Activated CD4-positive, alpha-beta T cell treated with anti-CD3 and anti-CD28 coated beads, Interleukin-2, amount 50 U/mL, for 16 hours (primary cell): Measurements from ENCODE around the gene FBH1.
A peak's percentile ranks its signal among the peaks of the same experiment; 100 is the strongest.
"Not testable (repeated sequence)": the region's sequence is repeated elsewhere in the genome, so short reads cannot be mapped to it uniquely, and the experiment has no call there.

Experiments
- DNase-seq: peaks from one replicate; pipeline ENCODE4 v3.0.0-alpha.2; 2020

FBH1 gene

DNA sequence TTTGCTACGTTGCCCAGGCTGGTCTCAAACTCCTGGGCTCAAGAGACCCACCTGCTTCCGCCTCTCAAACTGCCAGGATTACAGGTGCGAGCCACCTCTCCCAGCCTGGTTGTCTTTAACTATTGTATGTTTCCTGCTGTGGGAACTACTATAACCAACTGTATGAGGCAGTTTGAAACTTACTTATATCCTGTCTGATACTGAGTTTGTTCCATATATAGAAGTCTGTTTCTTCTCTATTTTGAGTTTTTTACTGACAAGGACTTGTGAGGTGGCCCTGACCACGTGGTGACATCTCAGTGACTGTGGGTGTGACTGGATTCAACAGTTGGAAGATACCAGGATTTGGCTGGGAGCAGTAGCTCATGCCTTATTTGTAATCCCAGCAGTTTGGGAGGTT is 14.2 kb downstream of the FBH1 start:
- peak; percentile 46 for DNase-seq

DNA sequence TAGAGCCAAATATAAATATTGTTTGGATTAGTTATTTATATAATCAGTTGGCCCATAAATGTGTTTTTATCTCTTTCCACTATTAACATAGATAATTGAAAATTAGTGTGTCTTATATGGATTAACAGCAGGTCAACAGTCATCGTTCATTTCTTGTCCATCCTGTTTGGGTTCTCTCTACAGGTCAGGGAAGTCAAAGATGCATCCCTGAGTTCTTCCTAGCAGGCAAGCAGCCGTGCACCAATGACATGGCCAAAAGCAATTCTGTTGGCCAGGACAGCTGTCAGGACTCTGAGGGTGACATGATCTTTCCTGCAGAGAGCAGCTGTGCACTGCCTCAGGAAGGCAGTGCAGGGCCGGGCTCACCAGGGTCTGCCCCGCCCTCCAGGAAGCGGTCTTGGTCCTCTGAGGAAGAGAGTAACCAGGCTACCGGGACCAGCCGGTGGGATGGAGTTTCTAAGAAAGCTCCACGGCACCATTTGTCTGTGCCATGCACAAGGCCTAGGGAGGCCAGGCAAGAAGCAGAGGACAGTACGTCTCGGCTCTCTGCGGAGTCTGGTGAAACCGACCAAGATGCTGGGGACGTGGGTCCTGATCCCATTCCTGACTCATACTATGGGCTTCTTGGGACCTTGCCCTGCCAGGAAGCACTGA is 15.9 kb downstream of the FBH1 start:
- DNase-seq: no peak

DNA sequence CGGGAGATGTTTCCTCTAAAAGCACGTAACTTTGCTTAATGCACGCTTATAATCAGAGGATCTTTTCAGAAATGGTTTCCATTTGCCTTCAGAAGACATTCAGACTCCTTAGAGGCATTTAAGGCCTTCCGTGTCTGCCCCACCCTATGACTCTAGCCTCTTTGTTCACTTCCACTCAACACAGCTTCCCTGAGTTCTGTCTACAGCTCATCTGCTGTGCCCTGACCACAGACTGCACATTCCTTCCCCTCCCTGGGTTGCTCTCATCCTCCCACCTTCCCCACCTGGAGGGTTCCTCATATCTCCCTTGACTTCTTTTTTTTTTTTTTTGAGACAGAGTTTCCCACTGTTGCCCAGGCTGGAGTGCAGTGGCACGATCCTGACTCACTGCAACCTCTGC is 16.6 kb downstream of the FBH1 start:
- no peak for DNase-seq

DNA sequence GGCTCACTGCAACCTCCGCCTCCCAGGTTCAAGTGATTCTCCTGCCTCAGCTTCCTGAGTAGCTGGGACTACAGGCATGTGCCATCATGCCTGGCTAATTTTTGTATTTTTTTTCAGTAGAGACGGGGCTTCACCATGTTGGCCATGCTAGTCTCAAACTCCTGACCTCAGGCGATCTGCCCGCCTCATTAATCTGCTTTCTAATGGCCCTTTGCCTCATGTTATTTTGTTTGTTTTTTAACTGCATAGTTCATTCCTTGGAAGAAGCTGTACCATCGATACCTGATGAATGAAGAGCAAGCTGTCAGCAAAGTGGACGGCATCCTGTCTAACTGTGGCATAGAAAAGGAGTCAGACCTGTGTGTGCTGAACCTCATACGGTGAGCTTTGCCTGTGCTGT is 18.6 kb downstream of the FBH1 start:
- not testable (repeated sequence) for DNase-seq

DNA sequence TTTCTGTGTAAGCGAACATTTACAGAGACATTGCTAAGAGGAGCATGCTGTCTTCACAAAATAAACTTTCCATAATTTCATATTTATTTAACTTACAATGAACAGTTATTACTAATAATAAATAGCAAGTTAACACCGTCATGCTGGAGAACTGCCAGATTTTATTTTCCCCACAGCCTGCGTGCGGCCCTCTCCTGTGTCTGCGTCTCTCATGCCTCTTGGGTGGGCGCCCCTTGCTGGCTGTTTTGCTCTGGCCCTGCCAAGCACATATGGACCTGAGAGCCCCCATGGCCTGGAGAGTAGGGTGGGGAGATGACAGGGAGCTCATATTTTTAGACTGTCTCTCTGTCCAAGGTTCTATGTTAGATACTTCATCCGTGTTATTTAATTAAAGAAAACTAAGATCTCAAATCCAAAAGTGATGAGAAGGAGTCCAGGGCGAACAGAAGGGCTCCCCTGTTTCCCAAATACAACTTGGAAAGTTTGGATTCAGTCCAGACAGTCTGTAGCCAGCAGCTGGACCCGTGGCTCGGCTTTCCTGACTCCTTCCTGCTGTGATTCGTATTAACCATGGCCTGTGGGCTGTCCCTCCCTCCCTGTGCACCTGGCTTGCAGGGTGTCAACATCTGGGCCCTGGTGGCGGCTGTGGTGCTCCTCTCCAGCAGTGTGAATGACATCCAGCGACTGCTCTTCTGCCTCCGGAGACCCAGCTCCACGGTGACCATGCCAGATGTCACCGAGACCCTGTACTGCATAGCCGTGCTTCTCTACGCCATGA is 20.5 kb downstream of the FBH1 start:
- no peak for DNase-seq

DNA sequence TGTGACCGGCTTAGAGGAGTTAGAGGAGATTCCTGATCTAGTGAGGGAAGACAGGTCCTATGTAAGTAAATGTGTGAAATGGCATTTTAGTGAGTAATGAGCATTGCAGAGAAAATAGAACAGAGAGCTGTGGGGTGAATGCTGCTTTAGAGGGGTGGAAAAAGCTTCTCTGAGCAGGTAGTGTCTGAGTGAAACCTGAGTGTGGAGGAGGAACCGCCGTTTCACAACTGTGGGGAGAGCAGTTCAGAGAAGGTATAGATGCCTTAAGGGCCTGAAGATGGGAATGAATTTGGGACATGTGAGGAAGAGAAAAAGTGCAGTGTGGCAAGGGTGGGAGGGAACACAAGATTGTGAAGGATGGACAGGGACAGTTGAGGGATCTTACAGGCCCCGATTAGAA is 21.6 kb downstream of the FBH1 start:
- DNase-seq: no peak

DNA sequence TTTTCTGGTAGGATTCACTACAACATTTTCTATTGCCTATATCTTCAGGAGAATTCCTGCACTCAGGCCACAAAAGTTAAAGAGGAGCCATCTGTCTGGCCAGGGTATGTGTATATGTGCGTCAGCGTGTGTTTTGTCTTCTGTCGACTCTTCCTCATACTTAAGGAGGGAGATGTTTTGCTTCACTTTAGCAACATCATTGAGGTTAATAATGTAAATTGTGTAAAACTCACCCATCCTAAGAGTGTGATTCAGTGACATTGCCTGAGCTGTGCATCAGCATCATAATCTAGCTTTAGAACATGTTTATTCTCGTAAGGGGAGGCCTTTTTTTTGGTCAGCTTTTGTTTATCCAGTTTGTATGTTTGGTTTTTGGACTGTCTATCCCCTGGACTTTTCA is 23.7 kb downstream of the FBH1 start:
- no peak for DNase-seq

DNA sequence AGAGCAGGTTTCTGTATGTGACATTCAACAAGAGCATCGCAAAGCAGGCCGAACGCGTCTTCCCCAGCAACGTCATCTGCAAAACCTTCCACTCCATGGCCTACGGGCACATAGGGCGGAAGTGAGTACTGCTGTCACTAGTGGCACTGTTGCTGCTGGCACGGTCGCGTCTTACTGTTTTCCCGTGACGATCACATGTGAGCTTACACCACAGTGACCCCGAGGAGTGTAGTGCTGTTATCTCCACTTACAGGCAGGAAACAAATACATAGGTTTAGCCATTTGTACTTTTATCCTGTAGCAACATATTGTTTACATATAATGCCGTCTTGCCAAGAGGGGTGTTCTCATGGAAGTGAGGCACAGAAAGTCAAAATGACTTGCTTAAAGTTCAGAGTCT is 25.4 kb downstream of the FBH1 start:
- no peak for DNase-seq

DNA sequence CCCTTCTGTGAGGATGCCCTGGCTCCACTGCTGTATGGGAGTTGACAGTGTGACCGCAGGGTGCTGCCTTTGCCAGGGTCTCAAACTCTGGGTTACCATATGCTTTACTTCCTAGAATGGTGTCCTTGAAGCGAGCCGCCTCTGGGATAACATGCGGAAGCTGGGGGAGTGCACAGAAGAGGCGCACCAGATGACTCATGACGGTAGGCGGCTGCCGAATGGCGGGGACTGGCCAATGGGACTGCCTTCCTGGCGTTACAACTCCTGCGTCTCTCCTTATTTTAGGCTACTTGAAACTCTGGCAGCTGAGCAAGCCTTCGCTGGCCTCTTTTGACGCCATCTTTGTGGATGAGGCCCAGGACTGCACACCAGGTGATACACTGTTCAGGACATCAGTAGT is 27.3 kb downstream of the FBH1 start:
- no peak for DNase-seq

DNA sequence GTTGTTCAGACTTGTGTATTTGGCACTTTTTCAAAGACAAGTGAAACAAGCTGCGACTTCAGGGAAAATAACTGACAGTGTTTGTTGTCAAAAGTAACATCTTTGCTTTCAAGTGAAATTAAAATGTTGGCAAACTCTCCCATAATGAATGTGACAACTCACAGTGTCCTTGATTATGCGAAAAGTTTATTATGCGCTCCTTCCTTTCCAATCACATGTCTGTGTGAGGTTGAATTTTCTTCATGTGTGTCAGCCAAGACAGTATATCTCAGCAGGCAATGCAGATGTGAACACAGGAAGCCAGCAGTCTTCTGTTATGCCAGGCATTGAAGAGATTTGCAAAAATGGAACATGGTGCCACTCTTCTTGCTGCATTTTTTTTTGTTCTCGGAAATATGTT is 28.7 kb downstream of the FBH1 start:
- DNase-seq: no peak

DNA sequence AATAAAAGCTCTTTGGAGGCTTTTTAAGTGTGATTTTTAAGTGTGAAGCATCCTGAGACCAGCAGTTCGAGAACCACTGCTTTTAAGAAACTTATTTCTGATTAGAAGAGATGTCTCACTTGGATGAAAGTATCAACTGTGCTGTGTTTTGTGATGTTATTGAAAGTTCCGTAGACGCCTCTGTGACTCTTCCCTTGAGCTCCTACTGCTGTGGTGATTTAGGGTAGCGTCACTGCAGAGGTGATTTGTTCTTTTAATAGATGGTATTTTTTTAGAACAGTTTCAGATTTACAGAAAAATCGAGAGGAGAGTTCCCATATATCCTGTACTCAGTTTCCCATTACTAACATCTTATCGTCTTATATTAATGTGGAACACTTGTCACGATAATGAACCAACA is 29.5 kb downstream of the FBH1 start:
- no peak for DNase-seq

DNA sequence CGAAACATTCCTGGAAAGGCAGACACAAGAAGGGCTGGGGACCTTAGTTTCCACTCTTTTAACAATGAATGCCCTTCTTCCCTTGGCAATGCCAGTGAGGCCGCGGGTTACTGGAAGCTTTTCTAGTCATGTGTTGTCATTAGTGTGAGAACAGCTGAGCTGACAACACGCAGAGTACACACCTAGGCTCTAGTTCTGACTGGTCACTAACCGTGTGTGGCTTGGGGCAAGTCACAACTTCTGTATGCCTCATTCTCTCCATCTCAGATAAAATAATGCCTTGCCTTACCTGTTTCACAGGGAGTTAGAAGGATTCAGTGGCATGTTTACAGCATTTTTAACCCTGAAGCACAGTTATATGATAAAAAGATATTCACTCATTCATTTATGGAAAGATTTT is 31.7 kb downstream of the FBH1 start:
- DNase-seq: no peak

DNA sequence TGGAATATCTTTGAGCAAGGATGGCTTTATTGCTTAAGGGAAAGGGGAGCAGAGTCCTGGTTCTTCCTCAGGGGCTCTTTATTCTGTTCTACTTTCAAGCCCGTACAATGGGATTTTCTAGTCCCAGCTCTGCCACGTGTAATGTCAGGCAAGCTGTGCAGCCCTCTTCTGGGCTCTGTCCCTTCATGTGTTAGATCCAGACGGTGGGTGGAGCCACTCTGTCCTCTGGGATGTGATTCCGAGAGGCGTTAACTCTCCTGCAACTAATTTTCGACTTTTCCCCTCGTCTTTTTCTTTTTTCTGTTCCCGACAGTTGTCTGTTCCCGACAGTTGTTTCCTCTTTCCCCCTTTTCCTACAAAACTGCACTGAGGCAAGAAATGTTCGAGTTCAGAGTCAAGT is 34.8 kb downstream of the FBH1 start:
- DNase-seq: no peak

DNA sequence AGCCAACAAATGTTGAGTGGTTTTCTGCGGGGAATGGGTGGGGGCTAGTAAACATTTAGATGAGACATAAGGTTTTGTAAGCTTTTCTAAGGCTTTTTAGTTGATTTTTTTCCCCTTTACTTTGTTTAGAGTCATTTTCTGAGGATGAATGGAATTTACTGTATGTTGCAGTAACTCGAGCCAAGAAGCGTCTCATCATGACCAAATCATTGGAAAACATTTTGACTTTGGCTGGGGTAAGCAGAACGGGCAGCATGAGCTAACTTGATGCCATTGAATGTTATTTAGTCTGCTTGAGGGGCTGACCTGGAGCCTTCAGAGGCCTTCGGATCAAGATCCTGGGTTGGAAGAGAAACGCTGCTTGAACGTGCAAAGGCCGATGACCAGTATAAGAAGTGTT is 37.3 kb downstream of the FBH1 start:
- no peak for DNase-seq

DNA sequence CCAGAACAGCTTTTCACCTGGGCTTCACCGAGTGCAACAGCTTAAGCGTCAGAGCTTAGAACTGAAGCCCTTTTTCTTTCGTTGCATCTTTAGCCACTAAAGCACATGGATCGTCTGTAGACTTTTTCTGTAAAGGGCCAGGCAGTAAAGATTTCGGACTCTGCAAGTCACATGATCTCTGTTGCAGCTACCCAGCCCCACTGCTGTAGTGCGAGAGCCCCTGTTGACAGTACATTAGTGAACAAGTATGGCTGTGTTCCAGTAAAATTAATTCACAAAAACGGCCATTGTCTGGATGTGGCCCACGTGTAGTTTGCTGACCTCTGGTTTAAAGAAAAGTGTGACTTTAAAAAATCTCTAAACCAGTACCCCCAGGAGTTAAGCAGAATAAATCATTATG is 39.4 kb downstream of the FBH1 start:
- DNase-seq: no peak

DNA sequence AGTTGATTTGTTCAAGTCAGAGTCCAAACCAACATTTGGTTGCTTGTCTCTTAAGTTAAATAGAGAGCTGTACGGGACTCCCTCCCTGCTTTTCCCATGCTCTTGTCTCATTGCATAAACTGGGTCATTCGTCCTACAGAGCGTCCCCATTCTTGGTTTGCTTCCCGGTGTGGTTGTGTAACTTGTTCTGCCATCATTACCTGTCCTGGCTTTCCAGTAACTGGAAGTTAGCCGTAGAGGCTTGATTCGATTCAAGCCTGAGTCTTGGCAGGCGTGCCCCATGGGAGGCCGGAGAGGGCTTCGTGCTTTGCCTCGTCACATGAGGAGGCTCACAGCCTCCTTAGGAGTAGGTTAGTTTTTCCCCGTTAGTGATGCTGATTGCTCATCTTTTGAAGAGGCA is 40.2 kb downstream of the FBH1 start:
- DNase-seq: no peak

DNA sequence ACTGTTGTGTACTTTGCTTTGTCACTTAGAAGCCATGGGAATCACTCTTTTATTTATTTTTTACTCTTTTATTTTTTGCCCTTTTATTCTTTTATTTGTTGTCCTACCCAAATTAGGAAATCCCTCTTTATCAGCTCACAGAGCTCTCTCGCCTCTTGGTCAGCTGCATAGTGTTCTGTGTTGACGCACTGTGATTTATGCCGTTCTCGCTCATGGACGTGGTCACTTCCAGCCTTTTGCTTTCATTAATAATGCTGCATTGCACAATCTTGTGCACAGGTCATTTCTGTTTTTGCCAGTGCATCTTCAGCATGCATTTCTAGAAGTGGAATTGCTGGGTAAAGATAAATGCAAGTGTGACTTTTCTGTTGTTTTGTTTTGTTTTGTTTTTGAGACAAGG is 42.3 kb downstream of the FBH1 start:
- no peak for DNase-seq

DNA sequence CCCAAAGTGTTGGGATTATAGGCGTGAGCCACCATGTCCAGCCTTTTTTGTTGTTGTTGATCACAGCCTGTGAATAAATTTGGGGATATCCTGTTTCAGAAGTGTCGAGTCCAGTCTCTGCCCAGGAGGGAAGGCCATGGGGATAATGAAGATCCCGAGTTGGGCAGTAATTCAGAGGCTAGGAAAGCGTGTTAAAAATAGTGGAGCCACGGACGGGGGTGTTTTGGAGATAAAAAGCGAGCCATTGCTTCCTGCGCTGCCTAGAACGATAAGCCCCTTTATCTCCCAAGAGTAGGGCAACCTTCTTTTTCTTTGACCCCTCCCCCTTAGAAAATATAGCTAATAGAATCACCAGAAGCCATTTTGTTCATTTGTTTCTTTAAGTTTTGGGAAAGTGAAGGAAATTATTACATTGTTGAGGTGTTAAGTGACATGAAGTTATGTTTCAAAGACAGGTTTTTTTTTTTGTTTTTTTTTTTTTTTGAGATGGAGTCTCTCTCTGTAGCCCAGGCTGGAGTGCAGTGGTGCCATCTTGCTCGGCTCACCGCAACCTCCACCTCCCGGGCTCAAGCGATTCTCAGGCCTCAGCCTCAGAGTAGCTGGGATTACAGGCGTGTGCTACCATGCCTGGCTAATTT is 44.0 kb downstream of the FBH1 start:
- no peak for DNase-seq

DNA sequence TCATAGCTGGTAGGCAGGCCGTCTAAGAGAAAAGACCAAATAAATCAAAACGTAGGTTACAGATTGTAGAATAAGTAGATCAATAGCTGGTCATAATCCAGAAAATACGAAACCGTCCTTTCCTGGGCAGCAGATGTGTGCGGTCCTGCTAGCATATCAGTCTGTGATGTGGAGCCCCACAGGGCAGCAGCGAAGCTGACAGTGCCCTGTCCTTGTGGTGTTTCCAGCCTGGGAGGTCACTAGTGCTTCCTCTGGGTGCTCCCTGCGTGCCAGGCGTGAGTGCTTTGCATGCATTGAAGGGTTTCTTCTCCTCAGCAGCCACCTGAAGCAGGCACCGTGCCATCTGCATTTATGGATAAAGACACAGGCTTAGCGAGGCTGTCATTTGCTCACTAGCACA is 45.6 kb downstream of the FBH1 start:
- no peak for DNase-seq

DNA sequence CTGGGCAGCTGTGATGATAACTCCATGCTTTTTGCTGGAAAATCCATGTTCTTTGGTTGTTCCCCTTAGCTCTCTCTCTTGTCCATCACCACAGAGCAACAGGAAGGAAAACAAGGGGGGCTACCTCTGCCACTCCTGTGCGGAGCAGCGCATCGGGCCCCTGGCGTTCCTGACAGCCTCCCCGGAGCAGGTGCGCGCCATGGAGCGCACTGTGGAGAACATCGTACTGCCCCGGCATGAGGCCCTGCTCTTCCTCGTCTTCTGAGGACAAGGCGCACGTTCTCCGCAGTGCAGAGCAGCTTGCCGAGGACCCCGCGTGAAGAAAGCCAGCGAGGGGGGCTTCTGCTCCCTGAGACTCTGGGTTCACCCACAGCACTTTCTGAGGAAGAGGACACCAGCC is 47.0 kb downstream of the FBH1 start:
- no peak for DNase-seq

DNA sequence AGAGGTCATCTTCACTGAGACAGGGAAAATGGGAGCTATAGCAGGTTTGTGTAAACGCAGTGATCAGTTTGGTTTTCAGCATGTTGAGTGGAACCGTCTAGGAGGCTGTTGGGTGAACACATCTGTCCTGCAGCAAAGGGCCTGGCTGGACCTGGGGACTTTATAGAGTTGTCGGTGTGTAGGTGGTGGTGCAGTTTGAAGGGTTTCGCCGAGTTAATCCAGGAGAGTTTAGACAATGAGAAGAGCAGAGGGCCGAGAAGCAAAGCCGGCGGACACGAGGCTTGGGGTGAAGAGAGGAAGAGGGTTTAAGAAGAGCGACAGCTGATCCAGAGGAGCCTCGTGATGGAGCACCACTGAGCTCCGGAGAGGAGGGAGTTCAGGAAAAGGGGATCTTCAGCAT is 48.2 kb downstream of the FBH1 start:
- DNase-seq: no peak

DNA sequence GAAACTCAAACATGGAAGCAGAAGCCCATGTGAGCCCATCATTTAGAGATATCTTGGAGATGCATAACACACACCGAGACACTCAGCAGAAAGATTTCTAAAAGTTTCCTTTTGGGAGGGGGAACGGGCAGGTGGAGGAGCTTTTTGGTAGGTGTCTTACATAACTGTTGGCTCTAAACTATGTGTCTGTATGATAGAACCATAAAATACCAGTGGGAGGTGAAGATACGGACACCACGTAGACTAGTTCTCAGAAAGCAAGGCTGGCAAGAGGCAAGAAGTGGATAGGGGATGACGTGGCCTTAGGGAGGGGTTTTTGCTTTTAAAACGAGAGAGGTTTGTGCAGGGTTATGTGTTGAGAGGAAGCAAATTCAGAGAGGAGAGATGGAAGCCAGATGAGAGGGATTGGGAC is 50.8 kb downstream of the FBH1 start:
- DNase-seq: no peak

DNA sequence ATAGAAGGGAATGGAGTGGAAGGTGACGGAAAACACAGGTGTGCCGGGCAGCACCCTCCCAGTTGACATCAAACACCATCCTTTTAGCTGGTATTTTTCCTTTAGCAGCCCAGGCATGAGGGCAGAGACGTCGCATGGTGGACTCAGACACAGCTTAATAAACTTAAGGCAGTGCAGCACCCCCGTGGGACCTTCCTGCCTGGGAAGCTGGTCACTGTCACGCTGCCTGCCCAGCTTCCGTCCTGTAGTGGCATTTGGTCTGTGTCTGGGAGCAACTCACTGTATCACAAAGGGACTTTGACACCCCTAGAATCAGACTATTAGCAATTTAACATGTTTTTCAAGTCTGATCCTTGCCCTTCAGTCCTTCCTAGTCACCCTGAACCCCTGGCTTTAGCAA is 51.5 kb downstream of the FBH1 start:
- DNase-seq: no peak

DNA sequence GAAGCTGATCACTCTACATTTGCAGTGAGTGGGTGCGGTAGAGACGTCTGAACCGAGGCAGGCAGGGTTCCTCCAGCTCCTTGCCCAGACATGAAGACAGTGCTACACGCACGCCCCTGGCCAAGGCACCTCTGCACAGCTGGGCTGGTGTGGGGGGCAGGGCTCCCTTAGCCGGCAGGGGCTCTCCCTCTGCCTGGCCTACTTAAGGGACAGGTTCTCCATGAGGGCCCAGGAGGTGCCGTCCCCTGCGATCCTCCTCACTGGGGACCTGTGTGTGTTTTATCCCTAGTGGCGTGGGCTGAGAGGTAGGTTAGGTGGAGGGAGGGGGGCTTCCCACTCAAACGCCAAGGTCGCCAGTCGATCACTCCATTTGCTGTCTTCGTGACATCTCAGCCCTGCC is 52.0 kb downstream of the FBH1 start:
- DNase-seq: no peak

DNA sequence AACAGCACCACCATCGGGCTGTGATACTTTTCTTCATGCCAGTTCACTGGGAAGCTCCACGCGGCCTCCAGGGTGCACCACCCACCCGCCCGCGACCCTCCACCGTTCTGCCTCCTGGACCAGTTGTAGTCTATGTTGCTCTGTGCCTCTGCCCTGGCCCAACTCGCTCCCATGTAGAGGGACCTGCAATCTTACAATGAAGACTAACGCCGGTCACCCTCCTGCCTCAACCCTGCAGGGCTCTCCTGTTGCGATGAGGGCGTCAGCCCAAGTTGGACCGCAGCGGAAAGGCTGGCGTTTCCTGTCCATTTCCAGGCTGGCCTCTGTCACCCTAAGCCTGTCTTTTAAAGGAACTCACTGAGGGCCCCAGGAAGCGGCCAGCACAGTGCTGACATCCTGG is 52.4 kb downstream of the FBH1 start:
- no peak for DNase-seq
